Activated CD4-positive, alpha-beta T cell treated with anti-CD3 and anti-CD28 coated beads for 4 hours (primary cell): Measurements from ENCODE around the gene CNOT10.

Experiments used
- DNase-seq, 2 donors: peaks; one replicate each; pipeline ENCODE4 v3.0.0-alpha.2; 2020

Gene CNOT10

DNA sequence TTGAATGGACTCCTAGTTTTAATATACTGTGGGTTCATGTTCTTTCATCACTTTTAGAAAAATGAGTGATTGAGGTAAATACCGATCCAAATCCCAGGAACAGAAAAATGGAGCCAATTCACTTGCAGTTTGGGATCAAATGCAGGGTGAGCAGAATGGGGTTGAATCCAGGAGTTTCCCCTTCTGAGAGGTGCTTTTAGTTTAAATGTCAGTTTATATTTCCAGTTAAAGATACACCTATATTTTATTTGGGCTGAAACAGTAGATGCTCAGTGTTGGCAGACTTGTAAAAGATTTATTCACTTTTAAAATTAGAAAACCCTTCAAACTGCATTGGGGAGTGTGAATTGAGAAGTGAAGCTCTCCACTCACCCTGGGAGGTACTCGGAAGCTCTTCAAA lies 135.4 kb downstream of the CNOT10 start:
- no peak for DNase-seq

DNA sequence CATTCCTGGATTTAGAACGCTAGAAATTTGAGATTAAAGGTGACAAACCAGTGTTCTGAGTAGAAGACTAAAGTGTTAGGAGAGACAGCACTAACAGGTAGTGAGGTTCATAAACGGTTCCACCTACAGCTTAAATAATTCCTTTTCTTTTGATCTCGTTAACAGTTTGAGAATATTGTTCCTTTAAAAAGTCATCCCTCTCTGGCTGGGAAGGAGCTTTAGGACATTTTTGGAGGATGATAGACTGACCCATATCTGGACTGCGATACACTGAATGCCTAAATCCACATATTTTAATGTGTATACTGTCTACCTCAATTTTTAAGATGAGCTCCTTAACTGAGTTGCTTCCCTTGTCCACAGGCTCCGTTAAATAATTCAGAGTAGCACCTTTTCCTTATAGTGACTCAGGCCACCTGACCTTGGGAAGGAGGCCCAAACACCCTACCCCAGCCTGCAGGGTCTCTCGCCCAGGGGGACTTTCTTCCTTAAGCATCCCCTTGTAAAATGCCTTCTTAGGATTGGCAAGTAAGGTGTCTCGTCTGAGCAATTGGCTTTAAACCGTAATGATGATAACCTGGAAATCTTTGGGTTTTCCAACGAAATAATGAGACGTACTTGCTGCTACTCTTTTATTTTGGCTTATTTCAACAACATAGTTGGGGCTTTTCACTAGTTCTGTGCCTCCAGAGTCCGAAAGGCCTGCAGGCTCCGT lies 136.1 kb downstream of the CNOT10 start:
- no peak for DNase-seq

DNA sequence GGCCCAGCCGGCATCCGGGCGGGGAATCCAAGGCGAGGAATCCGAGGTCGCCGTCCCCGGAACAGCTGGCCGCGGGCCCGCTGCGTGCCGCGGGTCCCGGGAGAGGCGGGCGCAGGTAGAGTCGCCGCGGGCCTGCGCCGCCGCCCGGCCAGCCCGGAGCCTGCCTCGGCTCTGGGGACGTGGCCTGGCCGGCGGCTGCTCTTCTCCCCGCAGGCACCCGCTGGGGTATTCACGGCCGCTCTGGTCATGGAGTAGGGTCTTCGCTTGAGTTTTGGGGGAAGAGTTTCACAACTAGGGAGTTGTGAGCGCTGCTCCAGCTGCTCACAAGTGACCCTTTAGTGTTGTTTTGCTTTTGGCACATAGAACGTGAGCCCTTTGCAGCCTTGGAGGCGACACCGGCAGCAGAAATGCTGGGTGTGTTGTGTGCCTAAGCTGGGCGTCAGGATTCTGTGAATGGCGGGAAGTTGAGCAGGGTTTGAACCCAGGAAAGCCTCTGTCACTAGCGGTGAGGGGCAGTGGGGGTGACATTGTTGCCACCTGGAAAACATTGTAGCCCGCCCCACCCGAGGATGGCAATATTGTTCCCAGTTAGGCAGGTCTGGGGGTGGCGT lies 136.8 kb downstream of the CNOT10 start:
- DNase-seq = no peak

DNA sequence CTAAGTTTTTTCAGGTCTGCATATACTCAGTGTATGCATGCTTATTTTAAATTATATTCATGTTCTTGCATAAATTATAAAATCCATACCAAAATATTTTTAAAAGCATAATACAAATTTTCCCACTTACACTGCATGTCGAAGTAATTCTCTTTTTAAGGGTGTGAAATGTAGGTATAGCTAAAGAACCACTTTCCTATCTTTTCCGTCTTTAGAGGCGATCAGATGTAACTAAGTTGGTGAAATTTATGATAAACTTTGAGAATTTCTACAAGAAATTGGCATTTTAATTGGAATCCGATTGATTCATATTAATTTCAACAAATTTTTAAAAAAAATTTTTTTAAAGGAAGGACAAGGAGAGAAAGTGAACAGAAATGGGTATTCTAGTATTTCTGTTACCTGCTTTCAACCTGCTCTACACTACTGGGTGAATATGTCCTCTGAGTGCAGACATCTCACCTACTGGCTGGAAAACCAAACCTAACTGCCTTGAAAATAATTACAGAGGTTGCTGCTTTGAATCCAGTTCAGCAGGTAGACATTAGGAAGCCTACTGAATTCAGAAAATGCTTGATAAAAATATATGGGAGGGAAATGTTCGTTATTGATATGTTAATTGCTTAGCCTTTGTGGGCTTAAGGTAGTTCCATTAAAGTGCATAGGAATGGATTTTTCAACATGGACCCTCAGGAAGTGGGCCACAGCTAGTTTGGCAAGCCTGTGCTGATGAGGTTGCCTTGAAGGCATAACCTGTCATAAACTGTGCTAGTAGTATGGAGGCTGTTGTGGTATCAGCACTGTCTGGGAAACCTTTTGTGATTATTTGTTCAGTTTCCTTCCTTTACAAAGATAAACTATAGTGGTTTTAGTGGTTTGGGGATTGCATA lies 137.9 kb downstream of the CNOT10 start:
- DNase-seq = no peak
